Panc1 (cell line): ENCODE measurements around the gene ASTN2. TPM values are rescaled to one million over a fixed set of nuclear protein-coding genes. Genes with fewer than 3 reads are reported as not detected.

Source experiments
- ATAC-seq: fragments of 200-7000 bp; cut with Tn5 transposase; 2 replicates; pipeline ENCODE4 v1.9.1; 2020; ENCODE audit warnings: mild to moderate bottlenecking, moderate library complexity
- BruUV-seq: library from RNA; stranded (reverse); fragments of 400-500 nt; replicated peaks from 2 replicates; lab custom pipeline; 2021; lab: Mats Ljungman, UMichigan
- CTCF ChIA-PET: fragments of 300-600 bp; sonication (Branson Sonifier 250); formaldehyde crosslinking; loops from one replicate; lab custom pipeline; 2022; ENCODE audit warnings: antibody characterized with exemption; lab: Charles Lee
- POLR2A ChIA-PET: fragments of 300-600 bp; sonication (Branson Sonifier 250); formaldehyde crosslinking; loops from one replicate; lab custom pipeline; 2022; ENCODE audit warnings: antibody characterized with exemption; lab: Charles Lee
- DNase-seq: peaks from one replicate; pipeline ENCODE4 v3.0.0-alpha.2; 2010; ENCODE audit warnings: low read depth, low spot score
- H3K27ac ChIP-seq: 2 replicates; pipeline ENCODE4 v1.5.1; 2011; ENCODE audit warnings: mild to moderate bottlenecking, low read length, inconsistent platforms
- H3K27me3 ChIP-seq: fragments of 200-500 bp; sonication (Bioruptor generic); 2 replicates; pipeline ENCODE4 v1.6.0; 2014; ENCODE audit warnings: low read length, inconsistent platforms; ENCODE audit not compliant: control insufficient read depth, insufficient read depth
- H3K36me3 ChIP-seq: fragments of 200-500 bp; sonication (Bioruptor generic); 2 replicates; pipeline ENCODE4 v1.5.1; 2014; ENCODE audit warnings: inconsistent platforms, mild to moderate bottlenecking, low read length, moderate library complexity; ENCODE audit not compliant: control insufficient read depth, insufficient read depth
- H3K4me1 ChIP-seq: 2 replicates; pipeline ENCODE4 v1.5.1; 2011; ENCODE audit warnings: inconsistent platforms, mild to moderate bottlenecking, low read length, moderate library complexity; ENCODE audit not compliant: control insufficient read depth, insufficient read depth
- H3K4me3 ChIP-seq, 2 experiments: 2 replicates each; pipeline ENCODE4 v1.5.1; 2011 to 2012; ENCODE audit warnings: low read depth in 2 of 2, low read length in 2 of 2, mild to moderate bottlenecking in 2 of 2, inconsistent platforms in 1 of 2, moderate library complexity in 1 of 2
- H3K9me3 ChIP-seq: fragments of 200-500 bp; sonication (Bioruptor generic); 2 replicates; pipeline ENCODE4 v1.5.1; 2014; ENCODE audit warnings: low read depth, mild to moderate bottlenecking, inconsistent platforms, low read length, moderate library complexity; ENCODE audit not compliant: control insufficient read depth, insufficient read depth
- POLR2AphosphoS5 ChIP-seq: IDR thresholded peaks from 2 replicates; pipeline ENCODE4 v1.6.1; 2012; ENCODE audit warnings: mild to moderate bottlenecking, low read depth, low read length, moderate library complexity
- SIN3A ChIP-seq: IDR thresholded peaks from 2 replicates; pipeline ENCODE4 v1.6.1; 2012; ENCODE audit warnings: low read depth, mild to moderate bottlenecking, low read length, moderate library complexity, borderline replicate concordance; ENCODE audit not compliant: insufficient read depth
- TCF7L2 ChIP-seq: IDR thresholded peaks from 2 replicates; pipeline ENCODE4 v1.6.1; 2011; ENCODE audit warnings: mild to moderate bottlenecking, low read depth, low read length, inconsistent platforms
- in situ Hi-C: cut with HindIII; loops from 2 replicates; pipeline ENCODE4 v1.10.0; 2016; ENCODE audit warnings: low sequenced_read_pairs, low pct_unique_long_range_greater_than_20kb
- intact Hi-C: fragments of 100-400 bp; cut with micrococcal nuclease; formaldehyde crosslinking; loops from one replicate; pipeline ENCODE4 v1.10.0; 2022; ENCODE audit not compliant: unreplicated experiment
- total RNA-seq: library from RNA; stranded (reverse); gene quantifications from one replicate; pipeline ENCODE4 v1.2.1, GENCODE V29; 2021; ENCODE audit not compliant: unreplicated experiment
- TF ChIP-seq, protein P1 (sequence below): fragments of 450-650 bp; IDR thresholded peaks from 2 replicates; pipeline ENCODE4 v1.5.1; 2017; ENCODE audit warnings: mild to moderate bottlenecking
- TF ChIP-seq, protein P2 (sequence below), 2 experiments: IDR thresholded peaks; 2 replicates each; pipeline ENCODE4 v1.6.1; 2011 to 2012; ENCODE audit warnings: low read depth in 2 of 2, control low read depth in 1 of 2, low read length in 1 of 2, mild to moderate bottlenecking in 1 of 2, moderate library complexity in 1 of 2; ENCODE audit not compliant: insufficient read depth in 1 of 2

ASTN2 gene
- total RNA-seq, 1 experiment from 2014 or later = 3.9 TPM

DNA sequence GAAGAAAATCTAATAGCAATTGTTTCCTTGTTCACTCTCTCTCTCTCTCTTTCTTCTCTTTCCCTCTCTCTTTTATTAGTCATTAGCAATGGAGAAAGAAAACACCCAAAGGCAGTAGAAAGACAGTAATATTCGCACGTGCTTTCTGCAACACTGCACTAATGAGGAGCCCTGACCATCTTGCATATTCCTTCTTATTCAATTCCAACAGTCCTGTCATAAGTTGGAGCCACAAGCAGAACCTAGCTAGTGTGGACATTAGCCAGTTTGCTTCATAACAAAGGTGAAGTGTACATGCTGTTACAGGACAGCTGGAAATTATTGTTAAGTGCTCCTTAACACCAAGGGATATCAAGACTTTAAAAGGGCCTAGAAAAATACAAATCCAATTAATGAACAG is 664.3 kb downstream of the ASTN2 start:
- ChIA-PET POLR2A (no interaction called here), CTCF (no interaction called here)
- DNase-seq = no peak
- Histone ChIP-seq H3K27me3 (no peaks in the 10 kb centered on the region), H3K27ac (no peak overlapping the region), H3K4me1 (no peaks in the 10 kb centered on the region), H3K4me3 (no peak overlapping the region), H3K9me3 (no peaks in the 10 kb centered on the region), H3K36me3 (no peaks in the 10 kb centered on the region)
- intact Hi-C loops (no loop called here), in situ Hi-C loops (no loop called here)
- no TSS peak for BruUV-seq
- no peak for ATAC-seq
- TF ChIP-seq TCF7L2 = no peak
- no peak for TF ChIP-seq SIN3A
- TF ChIP-seq, protein P1, sequence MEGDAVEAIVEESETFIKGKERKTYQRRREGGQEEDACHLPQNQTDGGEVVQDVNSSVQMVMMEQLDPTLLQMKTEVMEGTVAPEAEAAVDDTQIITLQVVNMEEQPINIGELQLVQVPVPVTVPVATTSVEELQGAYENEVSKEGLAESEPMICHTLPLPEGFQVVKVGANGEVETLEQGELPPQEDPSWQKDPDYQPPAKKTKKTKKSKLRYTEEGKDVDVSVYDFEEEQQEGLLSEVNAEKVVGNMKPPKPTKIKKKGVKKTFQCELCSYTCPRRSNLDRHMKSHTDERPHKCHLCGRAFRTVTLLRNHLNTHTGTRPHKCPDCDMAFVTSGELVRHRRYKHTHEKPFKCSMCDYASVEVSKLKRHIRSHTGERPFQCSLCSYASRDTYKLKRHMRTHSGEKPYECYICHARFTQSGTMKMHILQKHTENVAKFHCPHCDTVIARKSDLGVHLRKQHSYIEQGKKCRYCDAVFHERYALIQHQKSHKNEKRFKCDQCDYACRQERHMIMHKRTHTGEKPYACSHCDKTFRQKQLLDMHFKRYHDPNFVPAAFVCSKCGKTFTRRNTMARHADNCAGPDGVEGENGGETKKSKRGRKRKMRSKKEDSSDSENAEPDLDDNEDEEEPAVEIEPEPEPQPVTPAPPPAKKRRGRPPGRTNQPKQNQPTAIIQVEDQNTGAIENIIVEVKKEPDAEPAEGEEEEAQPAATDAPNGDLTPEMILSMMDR = no peak
- TF ChIP-seq, protein P2, sequence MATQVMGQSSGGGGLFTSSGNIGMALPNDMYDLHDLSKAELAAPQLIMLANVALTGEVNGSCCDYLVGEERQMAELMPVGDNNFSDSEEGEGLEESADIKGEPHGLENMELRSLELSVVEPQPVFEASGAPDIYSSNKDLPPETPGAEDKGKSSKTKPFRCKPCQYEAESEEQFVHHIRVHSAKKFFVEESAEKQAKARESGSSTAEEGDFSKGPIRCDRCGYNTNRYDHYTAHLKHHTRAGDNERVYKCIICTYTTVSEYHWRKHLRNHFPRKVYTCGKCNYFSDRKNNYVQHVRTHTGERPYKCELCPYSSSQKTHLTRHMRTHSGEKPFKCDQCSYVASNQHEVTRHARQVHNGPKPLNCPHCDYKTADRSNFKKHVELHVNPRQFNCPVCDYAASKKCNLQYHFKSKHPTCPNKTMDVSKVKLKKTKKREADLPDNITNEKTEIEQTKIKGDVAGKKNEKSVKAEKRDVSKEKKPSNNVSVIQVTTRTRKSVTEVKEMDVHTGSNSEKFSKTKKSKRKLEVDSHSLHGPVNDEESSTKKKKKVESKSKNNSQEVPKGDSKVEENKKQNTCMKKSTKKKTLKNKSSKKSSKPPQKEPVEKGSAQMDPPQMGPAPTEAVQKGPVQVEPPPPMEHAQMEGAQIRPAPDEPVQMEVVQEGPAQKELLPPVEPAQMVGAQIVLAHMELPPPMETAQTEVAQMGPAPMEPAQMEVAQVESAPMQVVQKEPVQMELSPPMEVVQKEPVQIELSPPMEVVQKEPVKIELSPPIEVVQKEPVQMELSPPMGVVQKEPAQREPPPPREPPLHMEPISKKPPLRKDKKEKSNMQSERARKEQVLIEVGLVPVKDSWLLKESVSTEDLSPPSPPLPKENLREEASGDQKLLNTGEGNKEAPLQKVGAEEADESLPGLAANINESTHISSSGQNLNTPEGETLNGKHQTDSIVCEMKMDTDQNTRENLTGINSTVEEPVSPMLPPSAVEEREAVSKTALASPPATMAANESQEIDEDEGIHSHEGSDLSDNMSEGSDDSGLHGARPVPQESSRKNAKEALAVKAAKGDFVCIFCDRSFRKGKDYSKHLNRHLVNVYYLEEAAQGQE (IDR thresholded peaks at IDR 0.05; ENCODE audit: insufficient read depth in 1 of 2, low read depth in 2 of 2, low read length in 1 of 2) = no peak
- no peak for TF ChIP-seq POLR2AphosphoS5

DNA sequence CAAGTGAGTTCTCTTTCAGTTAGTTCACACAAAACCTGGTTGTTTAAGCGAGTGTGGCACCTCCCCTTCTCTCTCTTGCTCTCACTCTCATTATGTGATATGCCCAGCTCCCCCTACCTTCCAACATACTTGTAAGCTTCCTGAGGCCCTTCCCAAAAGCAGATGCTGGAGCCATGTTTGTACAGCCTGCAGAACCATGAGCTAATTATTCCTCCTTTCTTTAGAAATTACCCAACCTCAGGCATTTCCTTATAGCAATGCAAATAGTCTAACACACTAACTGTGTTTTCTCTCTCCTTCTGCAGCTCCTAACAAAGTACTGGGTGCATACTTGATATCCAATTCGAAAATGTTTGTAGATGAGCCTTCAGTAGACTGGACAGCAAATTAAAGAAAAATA is 665.1 kb downstream of the ASTN2 start:
- DNase-seq (no peak), ATAC-seq (no peak)
- Histone ChIP-seq H3K36me3 (no peaks in the 10 kb centered on the region), H3K9me3 (no peaks in the 10 kb centered on the region), H3K4me1 (no peaks in the 10 kb centered on the region), H3K27me3 (no peaks in the 10 kb centered on the region), H3K4me3 (no peak overlapping the region), H3K27ac (no peak overlapping the region)
- CTCF ChIA-PET = no interaction called here
- no TSS peak for BruUV-seq
- POLR2A ChIA-PET = no interaction called here
- TF ChIP-seq, protein P1 = no peak
- TF ChIP-seq TCF7L2 (no peak), POLR2AphosphoS5 (no peak), SIN3A (no peak)
- TF ChIP-seq, protein P2 (IDR thresholded peaks at IDR 0.05; ENCODE audit: insufficient read depth in 1 of 2, low read depth in 2 of 2, low read length in 1 of 2) = no peak
- in situ Hi-C loops = no loop called here
- intact Hi-C loops = no loop called here
